DND-41 (cell line): ENCODE data around the gene DTWD2.

Experiments used
- EZH2 ChIP-seq: IDR thresholded peaks from 3 replicates; pipeline ENCODE4 v1.6.1; 2012; ENCODE audit warnings: borderline replicate concordance, low read depth, mild to moderate bottlenecking, moderate library complexity, low read length, inconsistent platforms; ENCODE audit not compliant: severe bottlenecking
- TF ChIP-seq, protein P1 (sequence below): IDR thresholded peaks from 2 replicates; pipeline ENCODE4 v1.5.1; 2012; ENCODE audit warnings: borderline replicate concordance, low read length, moderate library complexity, mild to moderate bottlenecking; ENCODE audit not compliant: poor library complexity, severe bottlenecking; ENCODE audit errors: extremely low read depth

DNA sequence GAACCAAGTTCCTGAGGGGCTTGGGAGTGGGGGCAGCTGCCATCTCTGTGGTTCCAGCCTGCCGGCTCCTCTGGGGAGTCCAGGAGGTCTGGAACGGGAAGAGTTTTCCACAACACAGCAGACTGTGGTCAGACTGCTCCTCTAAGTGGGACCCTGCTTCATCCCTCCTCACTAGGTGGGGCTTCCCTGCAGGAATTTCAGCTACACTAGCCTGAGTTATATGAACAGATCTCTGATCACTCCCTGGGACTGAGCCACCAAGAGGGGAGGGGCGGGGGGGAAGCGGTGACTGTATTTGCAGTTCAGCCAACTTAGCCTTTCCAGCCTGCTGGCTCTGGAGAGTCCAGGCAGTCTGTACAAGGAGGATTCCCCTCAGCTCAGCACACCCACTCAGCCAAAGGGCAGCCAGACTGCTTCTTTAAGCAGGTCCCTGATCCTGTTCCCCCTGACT lies 19.4 kb downstream of the DTWD2 start:
- TF ChIP-seq, protein P1, sequence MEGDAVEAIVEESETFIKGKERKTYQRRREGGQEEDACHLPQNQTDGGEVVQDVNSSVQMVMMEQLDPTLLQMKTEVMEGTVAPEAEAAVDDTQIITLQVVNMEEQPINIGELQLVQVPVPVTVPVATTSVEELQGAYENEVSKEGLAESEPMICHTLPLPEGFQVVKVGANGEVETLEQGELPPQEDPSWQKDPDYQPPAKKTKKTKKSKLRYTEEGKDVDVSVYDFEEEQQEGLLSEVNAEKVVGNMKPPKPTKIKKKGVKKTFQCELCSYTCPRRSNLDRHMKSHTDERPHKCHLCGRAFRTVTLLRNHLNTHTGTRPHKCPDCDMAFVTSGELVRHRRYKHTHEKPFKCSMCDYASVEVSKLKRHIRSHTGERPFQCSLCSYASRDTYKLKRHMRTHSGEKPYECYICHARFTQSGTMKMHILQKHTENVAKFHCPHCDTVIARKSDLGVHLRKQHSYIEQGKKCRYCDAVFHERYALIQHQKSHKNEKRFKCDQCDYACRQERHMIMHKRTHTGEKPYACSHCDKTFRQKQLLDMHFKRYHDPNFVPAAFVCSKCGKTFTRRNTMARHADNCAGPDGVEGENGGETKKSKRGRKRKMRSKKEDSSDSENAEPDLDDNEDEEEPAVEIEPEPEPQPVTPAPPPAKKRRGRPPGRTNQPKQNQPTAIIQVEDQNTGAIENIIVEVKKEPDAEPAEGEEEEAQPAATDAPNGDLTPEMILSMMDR: no peak
- no peak for TF ChIP-seq EZH2
